KG1 (cell line): ENCODE measurements around the gene EIF4A2.

ENCODE experiments used
- DNase-seq: peaks from one replicate; lab custom pipeline; 2025; lab: John Stamatoyannopoulos, UW

The EIF4A2 gene

DNA sequence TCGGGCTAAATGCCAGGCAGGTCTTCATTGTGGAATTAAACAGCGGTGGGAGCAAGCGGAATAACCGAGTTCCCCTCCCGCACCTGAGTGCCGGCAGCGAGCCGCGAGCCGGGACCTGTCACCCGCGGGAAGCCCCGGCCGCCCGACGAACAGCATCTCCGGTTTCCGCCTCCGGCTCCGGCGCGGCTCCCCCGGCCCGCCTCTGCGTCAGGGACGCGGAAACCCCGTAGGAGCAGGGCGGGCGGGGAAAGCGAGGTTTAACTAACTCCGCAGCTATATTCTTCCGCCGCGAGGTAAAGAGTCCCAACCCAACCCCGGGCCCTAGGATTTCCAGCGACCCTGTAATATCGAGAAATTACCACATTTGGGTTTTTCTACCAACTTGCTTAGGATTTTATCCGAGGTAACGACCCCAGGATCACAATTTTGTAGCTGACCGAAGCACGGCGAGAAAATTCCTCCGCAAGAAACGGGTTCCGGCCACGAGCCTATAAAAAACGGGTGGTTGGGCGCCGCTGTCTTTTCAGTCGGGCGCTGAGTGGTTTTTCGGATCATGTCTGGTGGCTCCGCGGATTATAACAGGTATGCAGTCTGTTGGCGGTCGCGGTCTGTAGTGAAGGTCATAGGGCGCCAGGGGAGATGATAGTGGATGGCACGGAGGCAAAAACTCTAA lies at the start of gene EIF4A2:
Gene EIF4A2 (plus strand): TSS at position 520 of the 673 bp plus-strand sequence. CDS start 34 bp downstream, at position 554.
- DNase-seq: peak; percentile 95

DNA sequence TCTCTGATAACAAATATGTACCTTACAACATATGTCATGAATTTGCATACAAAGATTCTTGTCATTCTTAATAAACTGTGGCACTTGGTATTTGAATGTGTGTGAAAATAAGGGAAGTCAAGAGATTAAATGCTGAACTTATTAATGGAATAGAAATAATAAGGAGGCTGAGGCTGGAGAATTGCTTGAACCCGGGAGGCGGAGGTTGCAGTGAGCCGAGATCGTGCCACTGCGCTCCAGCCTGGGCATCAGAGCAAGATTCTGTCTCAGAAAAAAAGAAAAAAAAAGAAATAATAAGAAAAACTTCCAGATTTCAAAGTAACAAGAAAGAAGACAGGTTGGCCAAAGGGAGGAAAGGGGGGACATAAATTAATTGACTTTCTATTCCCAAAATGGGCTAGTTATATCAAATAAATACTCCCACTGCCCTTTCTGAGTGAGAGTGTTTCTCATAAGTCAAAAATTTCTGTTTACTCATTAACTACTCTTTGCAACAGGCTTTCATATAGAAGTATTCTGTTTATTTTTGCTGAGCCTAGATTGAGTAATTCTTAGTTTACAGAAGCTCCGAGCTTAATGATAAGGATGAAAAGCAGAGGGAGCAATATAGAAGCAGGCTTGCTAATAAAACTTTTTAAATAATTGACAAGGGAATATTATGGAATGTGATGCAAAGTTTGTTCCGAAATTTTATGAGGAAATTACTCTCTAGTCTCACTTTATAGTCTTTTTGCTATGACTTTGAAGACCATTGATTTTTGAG lies 40.6 kb upstream of the EIF4A2 start:
- no peak for DNase-seq

DNA sequence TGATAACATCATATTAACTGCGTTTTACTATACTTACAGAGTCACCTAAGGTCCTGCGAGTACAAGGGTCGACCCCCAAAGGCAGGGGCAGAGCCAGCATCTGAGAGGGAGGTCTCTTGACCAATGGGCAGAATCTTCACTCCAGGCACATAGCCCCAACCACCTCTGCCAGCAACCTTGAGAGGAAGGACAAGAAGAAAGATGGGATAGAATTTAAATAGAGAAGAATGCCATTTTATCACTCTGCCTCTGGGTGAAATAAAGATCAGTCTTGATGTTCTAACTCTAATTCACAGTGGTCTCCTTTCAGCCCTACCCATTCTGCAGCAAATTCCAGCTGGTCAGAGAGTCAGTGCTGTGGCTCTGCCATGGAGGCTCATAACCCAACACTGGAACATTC lies 39.7 kb upstream of the EIF4A2 start:
- no peak for DNase-seq

DNA sequence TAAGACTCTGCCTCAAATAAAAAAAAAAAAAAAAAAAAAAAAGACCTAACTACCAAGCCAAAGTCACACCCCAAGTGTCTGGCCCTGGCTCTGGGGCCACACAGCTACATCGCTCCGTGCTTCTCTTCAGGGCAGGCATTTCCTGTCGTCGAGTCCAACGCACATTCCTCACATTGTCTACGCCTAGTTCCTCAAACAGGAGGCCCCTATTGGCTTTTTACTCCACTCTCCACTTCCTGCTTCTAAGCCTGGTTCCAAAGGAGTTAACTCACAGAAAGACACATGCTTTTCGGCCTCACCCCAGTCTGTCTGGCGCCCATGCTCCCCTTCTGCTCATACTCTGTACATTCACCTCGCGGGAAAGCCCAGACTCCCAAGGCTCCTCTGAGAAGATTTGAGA lies 37.4 kb upstream of the EIF4A2 start:
- peak; percentile 32 for DNase-seq

DNA sequence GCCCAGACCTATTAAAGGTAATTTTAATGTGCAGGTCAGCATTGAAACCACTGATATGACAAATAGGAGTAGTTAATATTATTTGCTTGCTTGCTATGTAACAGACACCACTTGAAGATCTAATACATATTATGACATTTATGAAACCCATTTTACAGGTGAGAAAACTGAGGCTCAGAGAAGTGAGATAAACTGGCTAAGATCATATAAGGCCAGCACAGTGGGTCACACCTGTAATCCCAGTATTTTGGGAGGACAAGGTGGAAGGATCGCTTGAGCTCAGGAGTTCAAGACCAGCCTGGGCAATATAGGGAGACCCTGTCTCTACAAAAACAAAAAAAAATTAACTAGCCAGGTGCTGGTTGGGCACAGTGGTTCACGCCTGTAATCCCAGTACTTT lies 33.1 kb upstream of the EIF4A2 start:
- no peak for DNase-seq

DNA sequence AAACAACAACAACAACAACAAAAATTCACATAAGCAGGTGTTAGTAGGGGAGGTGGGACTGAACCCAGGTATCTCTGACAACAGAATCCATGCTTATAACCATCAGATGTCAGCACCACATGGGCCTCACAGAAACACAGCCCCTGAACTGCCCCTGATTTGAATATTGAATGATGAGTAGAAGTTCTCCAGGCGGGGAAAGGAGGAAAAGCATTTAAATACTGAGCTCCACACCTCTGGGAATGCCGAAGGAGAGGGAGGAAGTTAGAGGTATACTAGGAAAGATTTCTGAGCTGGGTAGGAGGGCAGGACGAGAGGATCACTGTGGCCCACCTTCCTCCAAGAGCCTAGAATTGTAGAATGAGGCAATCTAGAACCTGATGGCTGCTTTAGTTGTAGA lies 31.9 kb upstream of the EIF4A2 start:
- DNase-seq: no peak

DNA sequence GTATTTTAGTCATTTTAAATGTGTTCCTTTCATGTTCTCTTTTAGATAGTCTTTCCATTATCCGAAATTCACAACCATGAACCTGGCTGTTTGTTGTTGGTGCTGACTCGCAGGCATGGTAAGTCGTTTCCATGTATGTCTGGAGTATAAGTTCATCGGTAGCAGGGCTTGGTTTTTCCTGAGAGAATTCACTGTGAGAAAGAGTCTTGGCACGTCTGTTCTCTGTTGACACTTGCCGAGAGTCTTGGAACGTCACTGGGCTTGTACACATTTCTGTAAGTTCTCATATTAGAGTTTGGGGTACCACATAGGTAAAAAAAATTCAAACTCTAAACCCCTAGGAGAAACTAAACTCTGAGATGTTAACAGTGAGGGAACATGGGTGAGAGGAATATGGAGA lies 29.4 kb upstream of the EIF4A2 start:
- DNase-seq: no peak

DNA sequence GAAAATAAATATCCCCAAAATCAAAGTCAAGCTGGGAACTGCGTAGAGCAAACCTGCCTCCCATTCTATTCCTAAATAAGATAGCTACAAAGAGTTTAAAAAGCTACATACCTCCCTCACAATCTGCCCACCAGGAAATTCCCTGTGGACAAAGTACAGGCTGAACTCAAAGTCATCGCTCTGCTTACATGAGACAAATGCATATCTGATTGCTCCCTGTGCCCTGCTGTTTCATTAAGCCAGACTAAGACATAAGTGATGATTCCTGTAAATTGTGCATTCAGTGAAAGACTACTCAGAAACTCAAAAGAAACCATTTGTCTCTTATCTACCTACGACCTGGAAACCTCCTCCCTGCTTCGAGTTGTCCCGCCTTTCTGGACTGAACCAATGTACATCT lies 28.5 kb upstream of the EIF4A2 start:
- no peak for DNase-seq

DNA sequence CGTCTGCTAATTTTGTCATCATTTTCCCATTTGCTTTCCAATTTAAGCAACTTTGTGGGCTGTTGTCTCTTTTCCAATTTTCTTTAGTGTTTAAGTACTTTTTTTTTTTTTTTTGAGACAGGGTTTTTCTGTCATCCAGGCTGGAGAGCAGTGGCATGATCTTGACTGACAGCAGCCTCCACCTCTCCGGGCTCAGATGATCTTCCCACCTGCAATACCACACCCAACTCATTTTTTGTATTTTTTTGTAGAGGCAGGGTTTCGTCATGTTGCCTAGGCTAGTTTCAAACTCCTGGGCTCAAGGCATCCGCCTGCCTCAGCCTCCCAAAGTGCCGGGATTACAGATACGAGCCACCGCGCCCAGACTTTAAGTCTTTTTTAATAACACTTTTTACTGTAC lies 26.2 kb upstream of the EIF4A2 start:
- no peak for DNase-seq

DNA sequence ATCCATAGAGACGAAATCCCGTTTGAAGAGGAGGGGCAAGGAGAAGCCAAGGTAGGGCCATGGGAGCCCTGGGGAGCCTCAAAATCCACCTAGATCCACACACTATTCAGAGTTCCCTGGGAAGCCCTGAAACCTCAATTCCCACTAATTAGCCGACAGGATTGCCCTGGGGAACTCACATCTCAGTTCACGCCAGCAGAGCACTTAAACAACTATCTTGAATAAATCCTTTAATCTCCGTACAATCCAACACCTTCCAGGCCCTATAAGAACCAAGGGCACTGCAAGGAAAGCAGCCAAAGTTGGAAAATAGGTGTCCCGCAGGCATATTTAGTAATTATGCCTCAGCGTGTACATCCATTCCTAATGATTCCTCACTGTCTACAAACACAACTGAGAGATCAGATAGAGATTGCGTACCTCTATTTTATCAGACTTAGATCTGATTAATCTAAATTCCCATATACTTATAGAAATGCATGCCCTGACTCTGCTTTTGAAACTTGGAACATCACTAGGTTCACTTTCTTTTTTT lies 25.6 kb upstream of the EIF4A2 start:
- no peak for DNase-seq

DNA sequence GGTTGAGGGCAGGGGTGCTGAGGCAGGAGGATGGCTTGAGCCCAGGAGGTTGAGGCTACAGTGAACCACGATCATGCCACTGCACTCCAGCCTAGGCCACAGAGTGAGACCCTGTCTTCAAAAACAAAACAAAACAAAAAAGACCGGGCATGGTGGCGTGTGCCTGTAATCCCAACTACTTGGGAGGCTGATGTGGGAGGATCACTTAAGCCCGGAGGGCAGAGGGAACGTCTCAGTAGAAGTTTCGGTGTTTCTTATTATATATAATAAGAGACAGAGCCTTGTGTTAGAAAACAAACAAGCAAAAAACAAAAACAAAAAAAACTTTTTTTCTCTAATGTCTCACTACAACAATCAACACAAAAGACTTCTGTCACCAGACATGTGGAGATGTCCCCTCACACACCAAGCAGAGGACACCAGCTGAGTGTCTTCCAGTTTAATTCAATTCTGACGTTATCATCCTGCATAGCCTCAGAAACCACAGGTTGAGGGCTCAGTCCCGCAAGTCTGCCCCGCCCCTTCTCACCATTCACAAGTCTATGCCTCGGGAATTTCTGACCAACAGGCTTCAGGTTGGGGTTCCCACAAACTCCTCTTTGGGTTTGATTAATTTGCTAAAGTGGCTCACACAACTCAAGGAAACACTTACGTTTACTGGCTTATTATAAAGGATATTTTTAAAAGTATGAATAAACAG lies 24.0 kb upstream of the EIF4A2 start:
- no peak for DNase-seq

DNA sequence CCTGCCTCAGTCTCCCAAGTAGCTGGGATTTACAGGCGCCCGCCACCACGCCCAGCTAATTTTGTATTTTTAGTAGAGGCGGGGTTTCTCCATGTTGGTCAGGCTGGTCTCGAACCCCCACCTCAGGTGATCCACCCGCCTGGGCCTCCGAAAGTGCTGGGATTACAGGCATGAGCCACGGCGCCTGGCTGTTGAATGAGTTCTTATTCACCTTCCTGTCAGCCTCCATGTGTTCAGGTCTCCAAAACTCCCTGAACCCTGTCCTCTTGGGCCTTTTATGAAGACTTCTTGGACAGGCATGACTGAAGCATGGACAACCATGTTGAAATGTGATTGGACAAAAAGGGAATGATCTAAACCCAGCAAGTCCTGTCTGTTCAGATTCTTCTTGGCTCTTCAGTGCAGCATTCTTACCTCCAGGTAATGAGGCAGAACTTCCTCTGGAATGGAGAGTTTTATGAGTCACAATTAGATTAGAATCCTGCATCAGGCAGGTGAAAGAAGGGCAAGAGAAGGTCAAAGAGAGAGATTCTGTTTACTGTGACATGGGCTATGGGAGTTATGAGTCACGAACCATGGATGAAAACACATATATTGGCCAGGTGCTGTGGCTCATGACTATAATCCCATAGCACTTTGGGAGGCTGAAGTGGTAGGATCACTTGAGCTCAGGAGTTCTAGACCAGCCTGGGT lies 23.1 kb upstream of the EIF4A2 start:
- DNase-seq: no peak

DNA sequence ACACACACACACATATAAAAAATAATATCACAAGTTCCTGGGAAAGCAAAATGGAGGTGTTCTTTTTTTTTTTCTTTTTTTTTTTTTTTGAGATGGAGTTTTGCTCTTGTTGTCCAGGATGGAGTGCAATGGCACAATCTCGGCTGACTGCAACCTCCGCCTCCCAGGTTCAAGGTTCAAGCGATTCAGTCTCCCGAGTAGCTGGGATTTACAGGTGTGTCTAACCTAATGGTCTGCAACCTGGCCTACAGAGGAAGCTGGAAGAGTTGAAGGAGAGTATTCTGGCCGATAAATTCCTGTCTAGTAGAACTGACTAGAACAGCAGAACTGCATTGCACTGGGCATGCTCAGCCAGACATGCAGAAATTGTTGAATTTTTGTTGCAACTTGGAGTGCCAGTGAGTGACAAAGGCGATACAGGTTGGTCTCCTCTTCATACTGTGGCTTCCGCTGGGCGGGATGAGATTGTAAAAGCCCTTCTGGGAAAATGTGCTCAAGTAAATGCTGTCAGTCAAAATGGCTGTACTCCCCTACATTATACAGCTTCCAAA lies 22.4 kb upstream of the EIF4A2 start:
- no peak for DNase-seq

DNA sequence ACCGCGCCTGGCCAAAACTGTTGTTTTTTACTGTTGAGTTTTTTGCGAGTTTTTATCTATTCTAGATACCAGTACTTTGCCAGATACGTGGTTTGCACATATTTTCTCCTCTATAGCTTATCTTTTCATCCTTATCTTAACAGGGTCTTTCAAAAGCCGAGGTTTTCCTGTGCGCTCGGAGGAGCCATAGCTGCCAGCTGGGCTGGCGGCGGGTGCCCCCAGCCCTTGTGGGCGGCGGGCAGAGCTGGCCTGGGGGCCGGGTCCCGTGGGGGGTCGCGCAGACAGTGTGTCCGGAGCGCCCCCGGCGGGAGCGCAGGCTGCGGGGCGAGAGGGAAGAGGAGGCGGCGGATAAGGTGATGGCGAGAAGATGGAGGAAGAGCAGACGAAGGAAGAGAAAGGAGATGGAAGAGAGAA lies 11.1 kb upstream of the EIF4A2 start:
- no peak for DNase-seq

DNA sequence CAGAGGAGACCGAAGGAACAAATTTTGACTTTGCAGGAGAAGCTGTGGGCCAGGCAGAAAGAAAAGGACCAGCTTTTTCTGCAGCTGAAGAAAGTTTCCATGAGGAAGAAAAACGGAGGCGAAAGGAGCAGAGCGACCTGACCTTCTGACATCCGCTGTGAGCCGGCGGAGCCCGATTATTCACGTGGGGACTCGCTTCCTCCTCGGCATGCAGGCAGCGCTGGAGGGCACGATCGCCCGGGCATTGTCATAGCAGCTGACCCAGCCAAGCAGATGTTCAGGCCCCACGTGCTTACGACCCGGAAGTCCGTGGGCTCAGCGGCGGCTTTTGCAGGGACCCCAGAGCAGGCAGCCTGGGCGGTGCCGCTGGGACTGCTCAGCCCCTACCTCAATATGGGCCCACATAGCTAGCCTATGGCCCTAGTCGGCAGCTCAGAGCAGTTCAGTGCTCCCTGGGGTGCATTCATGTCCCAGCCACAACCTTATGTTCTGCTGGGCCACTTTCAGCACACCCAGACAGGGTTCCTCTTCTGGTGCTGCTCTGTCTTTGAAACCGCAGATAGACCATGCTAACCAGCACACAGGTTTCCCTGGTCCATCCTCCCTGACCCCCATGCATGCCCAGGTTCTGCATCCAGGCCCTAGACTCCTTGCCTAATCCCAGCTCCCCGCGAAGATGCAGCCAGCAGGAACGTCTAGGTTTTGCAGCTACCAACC lies 10.5 kb upstream of the EIF4A2 start:
- peak; percentile 21 for DNase-seq

DNA sequence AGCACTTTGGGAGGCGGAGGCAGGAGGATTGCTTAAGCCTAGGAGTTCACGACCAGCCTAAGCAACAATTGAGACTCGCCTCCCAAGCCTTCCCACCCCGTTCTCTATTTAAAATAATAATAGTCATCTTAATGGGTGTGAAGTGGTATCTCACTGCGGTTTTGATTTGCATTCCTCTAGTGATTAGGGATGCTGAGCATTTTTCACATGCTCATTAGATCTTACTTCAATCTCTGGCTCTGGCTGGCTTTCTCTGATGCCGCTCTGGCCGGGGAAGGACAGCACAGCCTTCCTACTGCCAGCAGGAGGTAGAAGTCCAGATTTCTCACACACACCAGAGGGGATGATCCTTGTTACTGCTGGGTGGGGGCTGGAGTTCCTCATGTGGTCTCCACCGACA lies 7.4 kb upstream of the EIF4A2 start:
- DNase-seq: no peak

DNA sequence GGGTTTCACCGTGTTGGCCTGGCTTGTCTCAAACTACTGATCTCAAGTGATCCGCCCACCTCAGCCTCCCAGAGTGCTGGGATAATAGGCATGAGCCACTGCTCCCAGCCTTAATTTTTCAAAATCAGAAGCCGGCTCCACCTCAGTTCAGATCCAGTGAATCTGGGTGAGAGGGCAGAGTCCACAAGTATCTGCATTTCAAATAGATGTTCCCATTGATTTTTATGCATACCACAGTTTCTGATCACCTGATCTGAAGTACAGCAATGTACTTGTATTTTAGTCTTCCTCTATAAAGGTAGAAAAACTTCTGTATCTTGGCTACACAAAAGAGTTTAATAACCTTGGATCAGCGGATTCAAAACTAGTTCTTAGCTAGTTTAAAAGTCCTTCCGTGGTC lies 4.2 kb upstream of the EIF4A2 start:
- no peak for DNase-seq

DNA sequence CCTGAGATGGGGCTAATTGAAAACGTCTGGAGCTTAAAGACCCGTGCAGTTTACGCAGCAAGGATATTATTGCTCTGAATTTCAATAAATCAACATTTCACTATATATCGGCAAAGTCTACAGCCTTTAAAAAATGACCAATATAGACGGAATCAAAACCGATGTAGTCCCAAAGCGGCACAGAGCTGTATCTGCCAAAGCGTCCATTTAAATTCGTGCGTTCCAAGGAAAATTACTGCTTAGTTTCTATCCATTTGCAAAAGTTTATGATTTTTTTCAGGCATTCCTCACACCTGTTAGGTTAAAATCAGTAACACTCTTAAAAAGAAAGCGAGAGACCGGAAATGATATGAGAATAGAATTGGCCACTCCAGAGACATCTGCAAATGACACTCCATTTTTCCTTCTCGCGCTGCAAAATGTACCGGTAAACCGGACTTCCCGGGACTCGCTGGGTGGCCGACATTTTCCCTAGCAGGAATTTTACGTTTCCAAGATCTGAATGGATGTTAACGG lies 777 bp upstream of the EIF4A2 start:
- DNase-seq: no peak

DNA sequence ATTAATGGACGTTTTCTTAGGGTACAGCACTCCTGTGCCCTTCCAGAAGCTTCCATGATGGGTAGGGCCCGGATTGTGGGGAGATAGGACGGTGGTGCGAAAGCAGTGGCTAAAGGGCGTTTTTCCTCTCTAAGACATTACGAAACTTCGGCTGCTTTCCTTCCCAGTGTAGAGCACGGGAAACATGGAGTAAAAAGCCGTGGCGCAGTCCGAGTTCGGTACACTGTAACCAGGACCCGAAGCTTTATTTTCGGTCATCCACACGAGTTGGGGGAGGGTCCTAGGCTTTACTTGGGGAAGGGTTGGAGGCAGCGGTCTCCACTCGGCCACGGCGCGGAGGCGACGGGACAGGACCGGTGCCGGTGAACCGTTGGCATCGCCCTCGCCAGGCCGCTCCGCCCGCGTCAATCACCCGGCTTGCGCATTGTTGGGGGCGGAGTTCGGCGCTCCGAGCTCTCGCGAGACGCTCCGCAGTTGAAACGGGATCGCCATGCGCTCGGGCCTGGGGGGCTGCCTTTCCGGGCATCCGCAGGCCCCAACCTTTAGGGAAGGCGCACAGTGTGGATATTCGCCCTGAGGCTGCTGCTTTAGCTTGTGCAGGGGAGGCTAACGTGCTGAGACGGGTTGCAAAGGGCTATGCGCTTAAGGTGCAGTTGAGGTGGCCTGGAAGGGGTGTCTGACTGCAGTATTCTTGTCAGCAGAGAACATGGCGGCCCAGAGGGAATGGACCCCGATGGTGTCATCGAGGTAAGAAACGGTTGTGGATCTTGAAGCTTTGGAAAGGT lies 546 bp downstream of the EIF4A2 start:
- DNase-seq: no peak

DNA sequence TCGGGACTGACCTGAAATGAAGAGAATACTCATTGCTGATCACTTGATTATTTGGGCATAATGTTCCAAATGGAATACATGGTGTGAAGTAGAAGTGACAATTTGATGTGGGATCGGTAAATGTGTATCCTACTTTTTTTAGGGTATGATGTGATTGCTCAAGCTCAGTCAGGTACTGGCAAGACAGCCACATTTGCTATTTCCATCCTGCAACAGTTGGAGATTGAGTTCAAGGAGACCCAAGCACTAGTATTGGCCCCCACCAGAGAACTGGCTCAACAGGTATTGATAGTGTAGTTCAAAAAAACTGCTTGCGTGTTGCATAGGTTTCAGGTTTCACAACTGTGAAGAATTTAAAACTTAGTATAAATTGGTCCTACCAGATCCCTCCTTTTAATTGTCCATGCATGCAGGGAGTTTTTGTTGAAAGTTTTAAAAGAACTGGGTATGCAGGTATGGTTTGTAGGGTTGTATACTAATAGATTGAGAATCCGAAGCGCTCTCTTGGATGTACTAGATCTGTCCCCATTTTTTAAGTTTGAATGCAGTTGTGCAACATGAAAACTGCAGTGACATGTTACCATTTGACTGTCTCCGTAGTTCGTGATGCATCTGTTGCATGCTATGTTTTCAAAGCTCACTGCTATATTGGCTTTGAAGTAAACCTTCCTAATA lies 1.6 kb downstream of the EIF4A2 start:
- DNase-seq: no peak
